ENCODE results near the gene METRN. TPM values are rescaled to one million over a fixed set of nuclear protein-coding genes. Genes with fewer than 3 reads are reported as not detected.

Gene METRN
- total RNA-seq, 1 experiment from 2014 or later: 69.5 TPM

GRCh38 chr16:693766-694165 is 21.2 kb upstream of the METRN start:
- Mint-ChIP-seq H3K27ac (ENCODE audit: low read depth, unreplicated experiment) (no peak overlapping the region), H3K36me3 (ENCODE audit: insufficient read depth, unreplicated experiment) (peaks cover 90% of the 10 kb centered on the region), H3K27me3 (ENCODE audit: insufficient read depth, unreplicated experiment) (no peaks in the 10 kb centered on the region), H3K4me1 (ENCODE audit: insufficient read depth, unreplicated experiment) (peaks cover 10% of the 10 kb centered on the region), H3K9me3 (ENCODE audit: unreplicated experiment) (no peaks in the 10 kb centered on the region), H3K4me3 (ENCODE audit: unreplicated experiment) (no peak overlapping the region)
- TF ChIP-seq, protein P1, sequence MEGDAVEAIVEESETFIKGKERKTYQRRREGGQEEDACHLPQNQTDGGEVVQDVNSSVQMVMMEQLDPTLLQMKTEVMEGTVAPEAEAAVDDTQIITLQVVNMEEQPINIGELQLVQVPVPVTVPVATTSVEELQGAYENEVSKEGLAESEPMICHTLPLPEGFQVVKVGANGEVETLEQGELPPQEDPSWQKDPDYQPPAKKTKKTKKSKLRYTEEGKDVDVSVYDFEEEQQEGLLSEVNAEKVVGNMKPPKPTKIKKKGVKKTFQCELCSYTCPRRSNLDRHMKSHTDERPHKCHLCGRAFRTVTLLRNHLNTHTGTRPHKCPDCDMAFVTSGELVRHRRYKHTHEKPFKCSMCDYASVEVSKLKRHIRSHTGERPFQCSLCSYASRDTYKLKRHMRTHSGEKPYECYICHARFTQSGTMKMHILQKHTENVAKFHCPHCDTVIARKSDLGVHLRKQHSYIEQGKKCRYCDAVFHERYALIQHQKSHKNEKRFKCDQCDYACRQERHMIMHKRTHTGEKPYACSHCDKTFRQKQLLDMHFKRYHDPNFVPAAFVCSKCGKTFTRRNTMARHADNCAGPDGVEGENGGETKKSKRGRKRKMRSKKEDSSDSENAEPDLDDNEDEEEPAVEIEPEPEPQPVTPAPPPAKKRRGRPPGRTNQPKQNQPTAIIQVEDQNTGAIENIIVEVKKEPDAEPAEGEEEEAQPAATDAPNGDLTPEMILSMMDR (IDR thresholded peaks at IDR 0.05; ENCODE audit: unreplicated experiment): no peak
- ChIA-PET POLR2A (interaction anchor here (0.9 to 1.2 kb wide), 3 partner anchors 13 to 167 kb away, joined by 4 to 6 read pairs (median 5); partner anchors contain the start of genes ANTKMT, CAPN15 and STUB1), CTCF (no interaction called here)
- DNase-seq (ENCODE audit: unreplicated experiment): no peak
- BruUV-seq (replicated peaks): no TSS peak
- intact Hi-C loops (cut with micrococcal nuclease): no loop called here

DNA sequence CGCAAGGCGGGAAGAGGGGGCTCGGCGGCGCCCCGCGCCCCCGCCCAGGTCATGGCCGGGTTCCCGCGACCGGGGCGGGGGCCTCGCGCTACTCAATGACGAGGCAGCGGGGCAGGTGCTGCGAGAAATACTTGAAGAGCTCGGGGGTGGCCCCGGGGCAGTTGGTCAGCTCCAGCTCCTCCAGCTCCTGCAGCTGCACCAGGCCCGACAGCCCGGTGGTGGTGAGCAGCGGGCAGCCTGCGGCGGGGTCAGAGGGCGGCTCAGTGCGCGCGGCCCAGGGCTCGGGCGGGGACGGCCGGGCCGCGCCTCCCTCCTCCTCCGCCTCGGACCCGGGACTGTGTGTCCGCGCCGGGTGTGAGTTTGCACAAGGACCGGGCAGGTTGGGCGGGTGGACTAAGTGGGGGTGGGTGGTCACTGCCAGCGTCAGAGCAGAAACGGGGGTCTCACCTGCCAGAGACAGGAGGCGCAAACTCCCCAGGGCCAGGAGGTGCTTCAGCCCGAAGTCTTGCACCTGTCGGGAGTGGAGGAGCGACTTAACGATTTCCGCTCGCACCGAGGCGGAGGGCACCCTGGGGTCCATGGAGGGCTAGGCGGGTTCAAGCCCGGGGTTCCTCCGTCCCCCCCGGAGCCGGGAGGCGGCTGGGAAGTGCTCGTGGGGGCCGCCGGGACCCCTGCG is 20.6 kb upstream of the METRN start:
- POLR2A ChIA-PET: interaction anchor here (0.9 to 2.0 kb wide), 5 partner anchors 8 to 167 kb away, joined by 4 to 11 read pairs (median 6); partner anchors contain the start of genes ANTKMT, CAPN15, JMJD8 and STUB1
- H3K4me1 Mint-ChIP-seq (ENCODE audit: insufficient read depth, unreplicated experiment): peaks cover 10% of the 10 kb centered on the region

GRCh38 chr16:694863-695354 is 20.0 kb upstream of the METRN start:
- no TSS peak for BruUV-seq (replicated peaks)
- peaks cover 10% of the 10 kb centered on the region for H3K4me1 Mint-ChIP-seq (ENCODE audit: insufficient read depth, unreplicated experiment)
- DNase-seq (ENCODE audit: unreplicated experiment): no peak
- intact Hi-C loops (cut with micrococcal nuclease): no loop called here
- H3K4me3 Mint-ChIP-seq (ENCODE audit: unreplicated experiment): no peak overlapping the region
- ChIA-PET POLR2A (interaction anchor here (0.6 to 2.0 kb wide), 10 partner anchors 9 to 31 kb away, joined by 3 to 25 read pairs (median 8); partner anchors contain the start of genes ANTKMT, CCDC78 and JMJD8), CTCF (interaction anchor here (0.7 to 1.2 kb wide), 4 partner anchors 8 to 38 kb away, joined by 3 to 4 read pairs (median 3); no protein-coding TSS in a partner anchor)
- TF ChIP-seq, protein P1 (IDR thresholded peaks at IDR 0.05; ENCODE audit: unreplicated experiment): no peak
- no peaks in the 10 kb centered on the region for H3K27me3 Mint-ChIP-seq (ENCODE audit: insufficient read depth, unreplicated experiment)
- H3K9me3 Mint-ChIP-seq (ENCODE audit: unreplicated experiment): no peaks in the 10 kb centered on the region
- peaks cover 91% of the 10 kb centered on the region for H3K36me3 Mint-ChIP-seq (ENCODE audit: insufficient read depth, unreplicated experiment)
- H3K27ac Mint-ChIP-seq (ENCODE audit: low read depth, unreplicated experiment): no peak overlapping the region

More for the DNA sequence above, 20.6 kb upstream of the METRN start:
- no TSS peak for BruUV-seq (replicated peaks)
- no peaks in the 10 kb centered on the region for H3K9me3 Mint-ChIP-seq (ENCODE audit: unreplicated experiment)
- no peak for DNase-seq (ENCODE audit: unreplicated experiment)
- H3K4me3 Mint-ChIP-seq (ENCODE audit: unreplicated experiment): no peak overlapping the region
- no peaks in the 10 kb centered on the region for H3K27me3 Mint-ChIP-seq (ENCODE audit: insufficient read depth, unreplicated experiment)
- H3K27ac Mint-ChIP-seq (ENCODE audit: low read depth, unreplicated experiment): no peak overlapping the region
- CTCF ChIA-PET: interaction anchor here (1.2 kb wide), 1 partner anchor 14 kb away, joined by 3 read pairs; no protein-coding TSS in a partner anchor
- peaks cover 91% of the 10 kb centered on the region for H3K36me3 Mint-ChIP-seq (ENCODE audit: insufficient read depth, unreplicated experiment)
- TF ChIP-seq, protein P1 (IDR thresholded peaks at IDR 0.05; ENCODE audit: unreplicated experiment): no peak
- intact Hi-C loops (cut with micrococcal nuclease): no loop called here

GRCh38 chr16:695355-696089 is 19.4 kb upstream of the METRN start:
- peak; percentile 87 for DNase-seq (ENCODE audit: unreplicated experiment)
- no peaks in the 10 kb centered on the region for H3K9me3 Mint-ChIP-seq (ENCODE audit: unreplicated experiment)
- no peak overlapping the region for H3K27ac Mint-ChIP-seq (ENCODE audit: low read depth, unreplicated experiment)
- TF ChIP-seq, protein P1 (IDR thresholded peaks at IDR 0.05; ENCODE audit: unreplicated experiment): no peak
- peaks cover 85% of the 10 kb centered on the region for H3K36me3 Mint-ChIP-seq (ENCODE audit: insufficient read depth, unreplicated experiment)
- H3K27me3 Mint-ChIP-seq (ENCODE audit: insufficient read depth, unreplicated experiment): no peaks in the 10 kb centered on the region
- BruUV-seq (replicated peaks): no TSS peak
- ChIA-PET POLR2A (interaction anchor here (0.6 to 2.0 kb wide), 17 partner anchors 9 to 921 kb away, joined by 3 to 25 read pairs (median 5); partner anchors contain the start of genes ANTKMT, CCDC78, CHTF18 and JMJD8), CTCF (interaction anchor here (0.6 to 1.3 kb wide), 7 partner anchors 8 to 90 kb away, joined by 3 to 4 read pairs (median 3); no protein-coding TSS in a partner anchor)
- H3K4me1 Mint-ChIP-seq (ENCODE audit: insufficient read depth, unreplicated experiment): peaks cover 10% of the 10 kb centered on the region
- intact Hi-C loops (cut with micrococcal nuclease): no loop called here
- peak overlapping the region; percentile 41 for H3K4me3 Mint-ChIP-seq (ENCODE audit: unreplicated experiment)
